Neural cell (in vitro differentiated cells): ENCODE measurements around the gene TRIM24. TPM values are rescaled to one million over a fixed set of nuclear protein-coding genes. Genes with fewer than 3 reads are reported as not detected.

Experiments
- H2AFZ ChIP-seq: fragments of 200-600, 300-800 bp; sonication (generic), shearing (Covaris generic); 2 replicates; pipeline ENCODE4 v1.6.0; 2014; ENCODE audit warnings: low read depth, mild to moderate bottlenecking, antibody characterized with exemption, low read length, moderate library complexity
- H3F3A ChIP-seq: fragments of 200-600 bp; shearing (Covaris generic); 2 replicates; pipeline ENCODE4 v1.6.1; 2016; ENCODE audit warnings: mild to moderate bottlenecking, moderate library complexity, mixed read lengths, antibody characterized with exemption, low read length; ENCODE audit not compliant: insufficient read depth, poor library complexity, severe bottlenecking
- H3K27ac ChIP-seq: fragments of 200-600, 300-800 bp; sonication (generic), shearing (Covaris generic); 2 replicates; pipeline ENCODE4 v1.5.1; 2014; ENCODE audit warnings: mild to moderate bottlenecking, low read length, moderate library complexity
- H3K27me3 ChIP-seq: fragments of 300-800, 200-600 bp; sonication (generic), shearing (Covaris generic); 2 replicates; pipeline ENCODE4 v1.6.0; 2014; ENCODE audit warnings: mild to moderate bottlenecking, low read depth, low read length, moderate library complexity; ENCODE audit not compliant: insufficient read depth
- H3K36me3 ChIP-seq: fragments of 300-800, 200-600 bp; sonication (generic), shearing (Covaris generic); 2 replicates; pipeline ENCODE4 v1.5.1; 2014; ENCODE audit warnings: mild to moderate bottlenecking, antibody characterized with exemption, low read length, moderate library complexity; ENCODE audit not compliant: insufficient read depth
- H3K4me2 ChIP-seq: fragments of 300-800, 200-600 bp; sonication (generic), shearing (Covaris generic); 2 replicates; pipeline ENCODE4 v1.6.0; 2014; ENCODE audit warnings: mild to moderate bottlenecking, low read length
- H3K4me3 ChIP-seq: fragments of 300-800, 200-600 bp; sonication (generic), shearing (Covaris generic); 2 replicates; pipeline ENCODE4 v1.5.1; 2014; ENCODE audit warnings: mild to moderate bottlenecking, low read length, moderate library complexity
- H3K79me2 ChIP-seq: fragments of 200-600 bp; shearing (Covaris generic); replicated peaks from 2 replicates; pipeline ENCODE4 v1.6.0; 2014; ENCODE audit warnings: mild to moderate bottlenecking, low read length, moderate library complexity; ENCODE audit not compliant: insufficient read depth
- H3K9ac ChIP-seq: fragments of 300-800, 200-600 bp; sonication (generic), shearing (Covaris generic); 2 replicates; pipeline ENCODE4 v1.6.1; 2016; ENCODE audit warnings: mild to moderate bottlenecking, low read length, mixed read lengths
- H3K9me2 ChIP-seq: fragments of 200-600 bp; shearing (Covaris generic); 2 replicates; pipeline ENCODE4 v1.6.1; 2016; ENCODE audit warnings: mild to moderate bottlenecking, low read length, mixed read lengths; ENCODE audit not compliant: insufficient read depth
- H3K9me3 ChIP-seq: fragments of 200-600, 300-800 bp; sonication (generic), shearing (Covaris generic); 2 replicates; pipeline ENCODE4 v1.6.1; 2016; ENCODE audit warnings: mild to moderate bottlenecking, mixed run types, low read length, moderate library complexity, mixed read lengths
- H4K20me1 ChIP-seq: fragments of 200-600 bp; shearing (Covaris generic); 2 replicates; pipeline ENCODE4 v1.6.1; 2016; ENCODE audit warnings: mild to moderate bottlenecking, mixed run types; ENCODE audit not compliant: insufficient read depth
- EP300 ChIP-seq: fragments of 450-650 bp; conservative IDR thresholded peaks from 2 replicates; pipeline ENCODE4 v1.6.1; 2014; ENCODE audit warnings: antibody characterized with exemption, mild to moderate bottlenecking, moderate library complexity; ENCODE audit not compliant: poor library complexity, severe bottlenecking
- EZH2 ChIP-seq: fragments of 200-600, 300-800 bp; shearing (Covaris generic), sonication (generic); IDR thresholded peaks from 2 replicates; pipeline ENCODE4 v1.6.1; 2014; ENCODE audit warnings: antibody characterized with exemption, low read length, borderline replicate concordance, mild to moderate bottlenecking; ENCODE audit not compliant: insufficient read depth, poor library complexity, severe bottlenecking
- MXI1 ChIP-seq: fragments of 450-650 bp; conservative IDR thresholded peaks from 2 replicates; pipeline ENCODE4 v1.6.1; 2014; ENCODE audit warnings: antibody characterized with exemption, mild to moderate bottlenecking; ENCODE audit not compliant: poor library complexity, severe bottlenecking
- POLR2AphosphoS5 ChIP-seq: IDR thresholded peaks from 2 replicates; pipeline ENCODE4 v1.6.1; 2012
- RAD21 ChIP-seq: fragments of 450-650 bp; conservative IDR thresholded peaks from 2 replicates; pipeline ENCODE4 v1.6.1; 2014; ENCODE audit warnings: antibody characterized with exemption, mild to moderate bottlenecking, moderate library complexity
- REST ChIP-seq: IDR thresholded peaks from 2 replicates; pipeline ENCODE4 v1.6.1; 2012; ENCODE audit warnings: borderline replicate concordance
- SMC3 ChIP-seq: fragments of 450-650 bp; conservative IDR thresholded peaks from 2 replicates; pipeline ENCODE4 v1.6.1; 2014; ENCODE audit warnings: antibody characterized with exemption, mild to moderate bottlenecking, moderate library complexity; ENCODE audit not compliant: poor library complexity
- TAF1 ChIP-seq: IDR thresholded peaks from 2 replicates; pipeline ENCODE4 v1.6.1; 2012; ENCODE audit warnings: low read depth
- polyA plus RNA-seq: library from polyadenylated mRNA; depleted of rRNA; stranded (reverse); fragments of >200 nt; gene quantifications from 2 replicates; pipeline ENCODE4 v1.2.3, GENCODE V29; 2014
- TF ChIP-seq, protein P1 (sequence below): fragments of 450-650 bp; IDR thresholded peaks from 2 replicates; pipeline ENCODE4 v1.5.1; 2014; ENCODE audit warnings: antibody characterized with exemption, mild to moderate bottlenecking, moderate library complexity; ENCODE audit not compliant: poor library complexity, severe bottlenecking

TRIM24 gene
- polyA plus RNA-seq, 1 donor from 2014 or later, result 47.1 TPM

DNA sequence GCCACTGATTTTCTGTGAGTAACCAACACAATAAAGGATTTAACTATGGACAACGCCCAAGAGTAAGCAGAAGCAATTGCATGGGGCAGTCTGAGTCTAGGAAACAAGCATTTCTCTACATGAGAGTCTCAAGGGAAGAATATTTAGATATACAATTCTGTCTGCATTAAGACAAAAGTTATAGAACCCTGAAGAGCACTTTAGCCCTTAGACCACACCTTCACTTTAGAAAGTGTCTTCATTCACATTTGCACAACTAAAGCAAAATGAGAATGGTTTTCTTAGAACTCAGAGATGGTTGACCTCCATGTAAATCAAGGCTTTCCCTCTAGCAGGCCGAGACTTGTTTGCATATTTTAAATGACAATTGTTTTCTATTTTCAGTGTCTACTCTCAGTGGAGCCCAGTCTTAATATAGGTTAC is 25.5 kb upstream of the TRIM24 start:
- Histone ChIP-seq H3K36me3 (no peaks in the 10 kb centered on the region), H3K4me3 (no peak overlapping the region), H3K9me2 (no peaks in the 10 kb centered on the region), H3K27ac (no peak overlapping the region), H4K20me1 (no peaks in the 10 kb centered on the region), H3K79me2 (no peaks in the 10 kb centered on the region), H3F3A (no peaks in the 10 kb centered on the region), H2AFZ (no peak overlapping the region), H3K9ac (no peak overlapping the region), H3K9me3 (no peaks in the 10 kb centered on the region), H3K4me2 (no peak overlapping the region), H3K27me3 (no peaks in the 10 kb centered on the region)
- TF ChIP-seq TAF1 (no peak), EP300 (no peak), REST (no peak), POLR2AphosphoS5 (no peak), SMC3 (no peak), MXI1 (no peak), RAD21 (no peak), EZH2 (no peak)
- TF ChIP-seq, protein P1, sequence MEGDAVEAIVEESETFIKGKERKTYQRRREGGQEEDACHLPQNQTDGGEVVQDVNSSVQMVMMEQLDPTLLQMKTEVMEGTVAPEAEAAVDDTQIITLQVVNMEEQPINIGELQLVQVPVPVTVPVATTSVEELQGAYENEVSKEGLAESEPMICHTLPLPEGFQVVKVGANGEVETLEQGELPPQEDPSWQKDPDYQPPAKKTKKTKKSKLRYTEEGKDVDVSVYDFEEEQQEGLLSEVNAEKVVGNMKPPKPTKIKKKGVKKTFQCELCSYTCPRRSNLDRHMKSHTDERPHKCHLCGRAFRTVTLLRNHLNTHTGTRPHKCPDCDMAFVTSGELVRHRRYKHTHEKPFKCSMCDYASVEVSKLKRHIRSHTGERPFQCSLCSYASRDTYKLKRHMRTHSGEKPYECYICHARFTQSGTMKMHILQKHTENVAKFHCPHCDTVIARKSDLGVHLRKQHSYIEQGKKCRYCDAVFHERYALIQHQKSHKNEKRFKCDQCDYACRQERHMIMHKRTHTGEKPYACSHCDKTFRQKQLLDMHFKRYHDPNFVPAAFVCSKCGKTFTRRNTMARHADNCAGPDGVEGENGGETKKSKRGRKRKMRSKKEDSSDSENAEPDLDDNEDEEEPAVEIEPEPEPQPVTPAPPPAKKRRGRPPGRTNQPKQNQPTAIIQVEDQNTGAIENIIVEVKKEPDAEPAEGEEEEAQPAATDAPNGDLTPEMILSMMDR, result no peak

DNA sequence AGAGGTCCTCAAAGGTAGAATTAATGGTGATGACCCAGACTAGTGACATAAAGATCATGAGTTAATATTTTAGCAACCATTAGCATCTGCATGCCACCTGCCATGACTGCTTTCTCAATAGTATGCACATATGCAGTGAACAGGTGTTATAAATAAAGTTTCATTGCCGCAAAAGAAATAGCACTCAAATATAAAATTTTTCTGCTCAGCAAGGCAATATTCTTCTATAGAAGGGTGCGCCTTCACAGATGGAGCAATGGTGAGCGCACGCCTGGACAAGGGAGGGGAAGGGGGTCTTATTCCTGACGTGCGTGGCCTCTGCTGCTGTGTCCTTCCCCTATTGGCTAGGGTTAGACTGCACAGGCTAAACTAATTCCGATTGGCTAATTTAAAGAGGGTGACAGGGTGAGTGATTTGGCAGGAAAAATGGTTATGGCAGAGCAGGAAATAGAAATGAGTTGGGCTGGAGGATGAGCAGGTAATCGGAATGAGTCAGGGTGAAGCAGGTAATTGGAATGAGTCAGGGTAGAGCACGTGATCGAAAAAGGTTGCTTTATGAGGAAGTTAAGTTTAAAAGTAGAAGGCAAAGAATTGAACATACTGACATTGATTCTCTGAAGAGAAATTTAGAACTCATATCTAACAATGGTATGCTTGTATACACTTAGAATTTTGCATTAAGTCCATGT is 24.7 kb upstream of the TRIM24 start:
- no peak for TF ChIP-seq REST
- TF ChIP-seq MXI1, result no peak
- TF ChIP-seq TAF1, result no peak
- TF ChIP-seq RAD21, result no peak
- TF ChIP-seq SMC3, result no peak
- TF ChIP-seq, protein P1, result no peak
- TF ChIP-seq POLR2AphosphoS5, result no peak
- TF ChIP-seq EZH2, result no peak
- TF ChIP-seq EP300, result no peak
- Histone ChIP-seq H3K9me2 (no peaks in the 10 kb centered on the region), H4K20me1 (no peaks in the 10 kb centered on the region), H3K9me3 (no peaks in the 10 kb centered on the region), H3K27ac (no peak overlapping the region), H3K27me3 (no peaks in the 10 kb centered on the region), H3K4me3 (no peak overlapping the region), H3K79me2 (no peaks in the 10 kb centered on the region), H3F3A (no peaks in the 10 kb centered on the region), H2AFZ (no peak overlapping the region), H3K36me3 (no peaks in the 10 kb centered on the region), H3K9ac (no peak overlapping the region), H3K4me2 (no peak overlapping the region)
